GM23248 (cell line): ENCODE measurements around the gene PTPRU. TPM values are rescaled to one million over a fixed set of nuclear protein-coding genes. Genes with fewer than 3 reads are reported as not detected.
"Not testable (repeated sequence)": the region's sequence is repeated elsewhere in the genome, so short reads cannot be mapped to it uniquely, and the experiment has no call there.

Experiments
- DNase-seq: peaks from one replicate; pipeline ENCODE4 v3.0.0-alpha.2; 2015
- H2AFZ ChIP-seq: fragments of 200-600 bp; sonication (generic); 2 replicates; pipeline ENCODE4 v1.6.1; 2016; ENCODE audit warnings: antibody characterized with exemption
- H3F3A ChIP-seq: fragments of 200-600 bp; sonication (generic); 2 replicates; pipeline ENCODE4 v1.6.1; 2016; ENCODE audit warnings: mild to moderate bottlenecking, antibody characterized with exemption, mixed run types; ENCODE audit not compliant: insufficient read depth
- H3K27ac ChIP-seq: fragments of 200-600 bp; sonication (generic); 2 replicates; pipeline ENCODE4 v1.5.1; 2016; ENCODE audit warnings: mild to moderate bottlenecking
- H3K27me3 ChIP-seq: fragments of 200-600 bp; sonication (generic); replicated peaks from 2 replicates; pipeline ENCODE4 v1.6.1; 2016; ENCODE audit warnings: mild to moderate bottlenecking; ENCODE audit not compliant: insufficient read depth
- H3K36me3 ChIP-seq: fragments of 200-600 bp; sonication (generic); 2 replicates; pipeline ENCODE4 v1.6.1; 2016; ENCODE audit warnings: low read depth, mild to moderate bottlenecking
- H3K4me1 ChIP-seq: fragments of 200-600 bp; sonication (generic); 2 replicates; pipeline ENCODE4 v1.6.1; 2016; ENCODE audit warnings: mild to moderate bottlenecking; ENCODE audit not compliant: insufficient read depth
- H3K4me2 ChIP-seq: fragments of 200-600 bp; sonication (generic); one replicate; pipeline ENCODE4 v1.6.1; 2016; ENCODE audit warnings: mild to moderate bottlenecking; ENCODE audit not compliant: unreplicated experiment
- H3K4me3 ChIP-seq: fragments of 200-600 bp; sonication (generic); 2 replicates; pipeline ENCODE4 v1.5.1; 2016; ENCODE audit warnings: mild to moderate bottlenecking
- H3K79me2 ChIP-seq: fragments of 200-600 bp; sonication (generic); 2 replicates; pipeline ENCODE4 v1.6.1; 2016; ENCODE audit warnings: mild to moderate bottlenecking; ENCODE audit not compliant: insufficient read depth
- H3K9ac ChIP-seq: fragments of 200-600 bp; sonication (generic); 2 replicates; pipeline ENCODE4 v1.6.1; 2016; ENCODE audit warnings: mild to moderate bottlenecking
- H3K9me2 ChIP-seq: fragments of 200-600 bp; sonication (generic); 2 replicates; pipeline ENCODE4 v1.6.1; 2016; ENCODE audit warnings: mixed run types, mild to moderate bottlenecking, moderate library complexity; ENCODE audit not compliant: insufficient read depth
- H3K9me3 ChIP-seq: fragments of 200-600 bp; sonication (generic); one replicate; pipeline ENCODE4 v1.6.1; 2017; ENCODE audit warnings: low read depth
- H4K20me1 ChIP-seq: fragments of 200-600 bp; sonication (generic); 2 replicates; pipeline ENCODE4 v1.6.0; 2016; ENCODE audit not compliant: insufficient read depth
- EZH2 ChIP-seq: fragments of 200-600 bp; sonication (generic); IDR thresholded peaks from 2 replicates; pipeline ENCODE4 v1.6.1; 2018; ENCODE audit warnings: antibody characterized with exemption, mild to moderate bottlenecking; ENCODE audit not compliant: insufficient read depth, poor library complexity, severe bottlenecking
- EZH2phosphoT487 ChIP-seq: fragments of 200-600 bp; sonication (generic); IDR thresholded peaks from 2 replicates; pipeline ENCODE4 v1.6.1; 2018; ENCODE audit warnings: antibody characterized with exemption, moderate library complexity, mild to moderate bottlenecking, low read depth; ENCODE audit not compliant: insufficient read depth
- WGBS, 2 experiments: methylation state at CpG; one replicate each; pipeline ENCODE4 v1.1.6; 2015 to 2017; ENCODE audit warnings: low lambda C conversion rate in 2 of 2, low coverage in 1 of 2; ENCODE audit errors: missing lambda C conversion rate in 2 of 2; 5-methylcytosine and 5-hydroxymethylcytosine counted together
- in situ Hi-C: fragments of 300-500 bp; cut with MboI; formaldehyde crosslinking; loops from 2 replicates; pipeline ENCODE4 v1.15.0; 2020
- polyA plus RNA-seq: library from polyadenylated mRNA; unstranded; fragments of >200 nt; fragmentation: Nextera tagmentation; extraction: Ambion mirVana; gene quantifications from 2 replicates; pipeline ENCODE4 v1.2.1, GENCODE V29; 2016
- total RNA-seq: library from RNA; depleted of rRNA; stranded (reverse); fragments of >200 nt; shearing (Covaris generic); gene quantifications from 2 replicates; pipeline ENCODE4 v1.2.3, GENCODE V29; 2014

The PTPRU gene
- total and polyA plus RNA-seq, 2 experiments from 2014 or later = 6.2 to 16.8 TPM

DNA sequence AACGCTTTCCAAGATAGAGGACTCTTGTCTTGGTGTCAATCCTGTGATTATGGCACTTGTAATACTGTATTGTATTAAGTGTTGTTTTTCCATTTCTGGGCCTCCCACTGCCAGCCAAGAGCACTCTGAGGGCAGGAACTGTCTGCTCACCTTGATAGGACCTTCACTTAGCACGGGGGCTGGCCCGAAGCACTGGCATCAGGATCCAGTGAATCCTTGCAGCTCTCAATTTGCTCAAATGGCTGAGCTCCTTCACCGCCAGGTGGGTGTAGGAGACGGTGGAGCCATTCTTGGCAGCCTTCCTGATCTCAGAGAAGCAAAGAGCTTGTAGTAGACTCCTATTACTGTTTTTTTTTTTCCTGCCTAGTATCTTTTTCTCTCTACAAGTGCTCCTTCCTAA lies 23.3 kb upstream of the PTPRU start:
- Histone ChIP-seq H2AFZ (no peak overlapping the region), H3K27me3 (no peaks in the 10 kb centered on the region), H3K4me1 (peaks cover 25% of the 10 kb centered on the region), H3K9me2 (no peaks in the 10 kb centered on the region), H4K20me1 (no peaks in the 10 kb centered on the region), H3K9me3 (no peaks in the 10 kb centered on the region), H3K9ac (no peak overlapping the region), H3K79me2 (no peaks in the 10 kb centered on the region), H3K36me3 (peaks cover 9% of the 10 kb centered on the region; the same call in 1 of the 2 replicates), H3K4me3 (no peak overlapping the region), H3K27ac (no peak overlapping the region), H3K4me2 (no peak overlapping the region), H3F3A (peaks cover 8% of the 10 kb centered on the region; the same call in 1 of the 2 replicates)
- in situ Hi-C loops = no loop called here
- no peak for TF ChIP-seq EZH2
- TF ChIP-seq EZH2phosphoT487 = no peak
- DNase-seq = no peak
- 96 to 98% methylated on average over 5 of the region's 5 CpGs for WGBS, 2 experiments

DNA sequence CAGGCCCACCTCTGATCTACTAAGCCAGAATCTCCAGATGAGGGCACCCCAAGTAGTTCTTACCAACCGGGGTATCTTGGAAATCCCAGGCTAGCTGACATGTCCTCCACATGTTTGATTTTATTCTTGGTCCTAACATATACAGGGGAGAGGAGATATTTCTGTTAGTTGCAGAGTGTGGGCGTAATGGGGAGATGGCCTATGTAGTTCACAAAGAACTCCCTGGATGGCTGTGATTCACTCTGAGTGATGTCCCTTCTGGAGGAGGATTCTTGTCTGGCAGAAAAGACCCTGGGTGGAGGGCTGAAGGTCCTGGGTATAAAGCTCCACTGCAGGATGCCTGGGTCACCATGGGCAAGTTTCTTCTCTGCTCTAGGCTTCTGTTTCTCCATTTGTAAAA lies 18.7 kb upstream of the PTPRU start:
- Histone ChIP-seq H4K20me1 (no peaks in the 10 kb centered on the region), H3K27me3 (no peaks in the 10 kb centered on the region), H3K9ac (peak overlapping the region; percentile 44; the same call in 1 of the 2 replicates), H3K79me2 (no peaks in the 10 kb centered on the region; the same call in 1 of the 2 replicates), H3K9me2 (no peaks in the 10 kb centered on the region), H2AFZ (no peak overlapping the region), H3K4me1 (peaks cover 26% of the 10 kb centered on the region), H3K4me3 (no peak overlapping the region), H3K36me3 (peaks cover 5% of the 10 kb centered on the region; the same call in 1 of the 2 replicates), H3F3A (peaks cover 22% of the 10 kb centered on the region; the same call in 1 of the 2 replicates), H3K4me2 (no peak overlapping the region), H3K27ac (peak overlapping the region; percentile 56), H3K9me3 (no peaks in the 10 kb centered on the region)
- peak; percentile 61 for DNase-seq
- no peak for TF ChIP-seq EZH2
- no peak for TF ChIP-seq EZH2phosphoT487
- in situ Hi-C loops = no loop called here
- WGBS, 2 experiments = 95 to 98% methylated on average over 2 of the region's 2 CpGs

DNA sequence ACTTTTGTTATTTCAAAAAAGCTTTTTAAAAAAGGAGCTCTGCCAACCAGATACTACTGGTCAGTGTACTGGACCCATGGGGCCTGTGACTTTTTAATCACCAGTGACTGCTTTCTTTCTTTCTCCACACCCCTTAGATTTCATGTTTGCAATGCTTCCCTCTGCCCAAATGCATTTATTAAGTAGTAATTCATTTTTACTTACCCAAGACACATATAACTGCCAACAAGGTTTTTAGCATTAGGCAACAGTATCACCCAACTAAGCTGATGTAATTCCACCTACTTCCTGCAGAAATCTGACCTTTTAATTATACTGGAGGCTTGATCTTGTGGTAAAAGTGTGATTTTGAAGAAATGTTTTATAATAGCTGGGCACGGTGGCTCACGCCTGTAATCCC lies 18.1 kb upstream of the PTPRU start:
- no peaks in the 10 kb centered on the region for H3K9me3 ChIP-seq
- H3F3A ChIP-seq = peaks cover 22% of the 10 kb centered on the region; the same call in 1 of the 2 replicates
- H3K9me2 ChIP-seq = no peaks in the 10 kb centered on the region
- H3K4me3 ChIP-seq = no peak overlapping the region
- H3K27me3 ChIP-seq = no peaks in the 10 kb centered on the region
- H3K4me2 ChIP-seq = no peak overlapping the region
- no peak overlapping the region for H2AFZ ChIP-seq
- peaks cover 5% of the 10 kb centered on the region; the same call in 1 of the 2 replicates for H3K36me3 ChIP-seq
- peaks cover 26% of the 10 kb centered on the region for H3K4me1 ChIP-seq
- 47 to 65% methylated on average over 2 of the region's 2 CpGs for WGBS, 2 experiments
- peak overlapping the region; percentile 56 for H3K27ac ChIP-seq
- no peaks in the 10 kb centered on the region for H4K20me1 ChIP-seq
- no peak for TF ChIP-seq EZH2
- no peak for TF ChIP-seq EZH2phosphoT487
- in situ Hi-C loops = no loop called here
- H3K79me2 ChIP-seq = no peaks in the 10 kb centered on the region; the same call in 1 of the 2 replicates
- DNase-seq = peak; percentile 64
- H3K9ac ChIP-seq = no peak overlapping the region; the same call in 1 of the 2 replicates

DNA sequence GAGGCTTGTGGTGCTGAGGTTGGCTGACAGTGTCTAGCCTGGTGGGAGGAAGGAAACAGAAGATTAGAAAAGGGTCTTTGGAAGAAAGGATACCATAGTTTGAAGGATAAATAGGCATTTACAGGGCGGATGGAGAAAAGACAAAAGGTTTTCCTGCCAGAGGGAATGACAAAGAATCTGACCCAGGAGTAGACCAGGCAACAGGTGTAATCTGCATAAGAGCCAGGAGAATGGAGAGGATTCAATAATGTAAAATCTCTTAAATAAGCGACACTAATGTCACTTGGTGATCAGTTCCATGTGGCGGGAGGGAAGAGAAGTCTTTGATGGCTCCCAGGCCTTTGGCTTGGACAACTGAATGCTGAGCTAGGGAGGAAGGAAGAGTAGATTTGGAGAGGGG lies 15.0 kb upstream of the PTPRU start:
- H3F3A ChIP-seq = peaks cover 22% of the 10 kb centered on the region; the same call in 1 of the 2 replicates
- DNase-seq = no peak
- no peaks in the 10 kb centered on the region for H3K27me3 ChIP-seq
- H3K27ac ChIP-seq = no peak overlapping the region
- no peak overlapping the region for H3K4me2 ChIP-seq
- no peak overlapping the region for H3K9ac ChIP-seq
- H4K20me1 ChIP-seq = no peaks in the 10 kb centered on the region
- in situ Hi-C loops = no loop called here
- peaks cover 24% of the 10 kb centered on the region for H3K4me1 ChIP-seq
- H3K9me2 ChIP-seq = no peaks in the 10 kb centered on the region
- no peak overlapping the region for H2AFZ ChIP-seq
- TF ChIP-seq EZH2phosphoT487 (no peak), EZH2 (no peak)
- H3K79me2 ChIP-seq = no peaks in the 10 kb centered on the region; the same call in 1 of the 2 replicates
- 77 to 88% methylated on average over 3 of the region's 3 CpGs for WGBS, 2 experiments
- H3K36me3 ChIP-seq = no peaks in the 10 kb centered on the region
- no peak overlapping the region for H3K4me3 ChIP-seq
- no peaks in the 10 kb centered on the region for H3K9me3 ChIP-seq

DNA sequence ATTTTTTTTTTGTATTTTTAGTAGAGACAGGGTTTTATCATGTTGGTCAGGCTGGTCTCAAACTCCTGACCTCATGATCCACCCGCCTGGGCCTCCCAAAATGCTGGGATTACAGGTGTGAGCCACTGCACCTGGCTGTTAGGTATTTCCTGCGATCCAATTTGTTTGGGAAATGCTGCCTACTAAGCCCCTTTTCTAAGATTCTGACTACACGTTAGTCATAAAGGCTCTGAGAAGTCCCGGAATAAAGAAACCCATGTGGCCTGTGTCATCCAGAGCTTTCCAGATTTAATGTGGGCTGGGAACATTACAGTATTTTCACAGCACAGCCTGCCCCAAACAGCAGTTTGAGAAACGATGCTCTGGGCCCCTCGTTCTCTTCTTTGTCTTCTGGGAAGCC lies 14.1 kb upstream of the PTPRU start:
- H3K27ac ChIP-seq, H3K9ac ChIP-seq, H3K79me2 ChIP-seq, H2AFZ ChIP-seq, in situ Hi-C loops, DNase-seq, H3K36me3 ChIP-seq, H3K9me2 ChIP-seq, H3K4me2 ChIP-seq, H3K4me3 ChIP-seq, H4K20me1 ChIP-seq, H3K9me3 ChIP-seq, H3K27me3 ChIP-seq: not testable (repeated sequence)
- peaks cover 21% of the 10 kb centered on the region; the same call in 1 of the 2 replicates for H3F3A ChIP-seq
- H3K4me1 ChIP-seq = peaks cover 17% of the 10 kb centered on the region
- 94% methylated on average over 6 of the region's 6 CpGs for WGBS, 2 experiments
